GM12878 (cell line): Measurements from ENCODE around the gene APOBEC3B. TPM values are rescaled to one million over a fixed set of nuclear protein-coding genes. Genes with fewer than 3 reads are reported as not detected.
A peak's percentile ranks its signal among the peaks of the same experiment; 100 is the strongest.

Experiments used
- ATF7 ChIP-seq: fragments of 450-650 bp; IDR thresholded peaks from 2 replicates; pipeline ENCODE4 v1.6.1; 2016; ENCODE audit warnings: low read depth, mild to moderate bottlenecking
- CBFB ChIP-seq: IDR thresholded peaks from 2 replicates; pipeline ENCODE4 v1.6.1; 2016; ENCODE audit warnings: antibody characterized with exemption, low read depth
- EP300 ChIP-seq, 2 experiments: fragments of 150-350 bp in 1 of 2; IDR thresholded peaks; 2 replicates each; pipeline ENCODE4 v1.6.1; 2011 to 2012; ENCODE audit warnings: low read depth in 2 of 2, low read length in 2 of 2, borderline replicate concordance in 1 of 2, improper control_type of control experiment in 1 of 2, inconsistent platforms in 1 of 2; ENCODE audit not compliant: control insufficient read depth in 1 of 2
- MTA2 ChIP-seq: fragments of 450-650 bp; IDR thresholded peaks from 2 replicates; pipeline ENCODE4 v1.6.1; 2016; ENCODE audit warnings: low read depth, mild to moderate bottlenecking, moderate library complexity
- NR2F1 ChIP-seq: fragments of 450-650 bp; conservative IDR thresholded peaks from 2 replicates; pipeline ENCODE4 v1.6.1; 2017; ENCODE audit warnings: mild to moderate bottlenecking
- PAX8 ChIP-seq: fragments of 450-650 bp; IDR thresholded peaks from 2 replicates; pipeline ENCODE4 v1.6.1; 2017; ENCODE audit warnings: mild to moderate bottlenecking, moderate library complexity
- POU2F2 ChIP-seq: IDR thresholded peaks from 3 replicates; pipeline ENCODE4 v1.6.1; 2011; ENCODE audit warnings: low read depth, mild to moderate bottlenecking, low read length, borderline replicate concordance
- RAD21 ChIP-seq: IDR thresholded peaks from 2 replicates; pipeline ENCODE4 v1.6.1; 2011; ENCODE audit warnings: mild to moderate bottlenecking, low read depth, low read length, moderate library complexity; ENCODE audit not compliant: insufficient read depth
- SIX5 ChIP-seq: IDR thresholded peaks from 2 replicates; pipeline ENCODE4 v1.6.1; 2011; ENCODE audit warnings: mild to moderate bottlenecking, low read depth, low read length, moderate library complexity; ENCODE audit not compliant: severe bottlenecking
- SMAD5 ChIP-seq: IDR thresholded peaks from 2 replicates; pipeline ENCODE4 v1.6.1; 2016; ENCODE audit warnings: antibody characterized with exemption, low read depth
- STAT1 ChIP-seq: fragments of 450-650 bp; conservative IDR thresholded peaks from 2 replicates; pipeline ENCODE4 v1.6.1; 2014; ENCODE audit warnings: antibody characterized with exemption, mild to moderate bottlenecking
- YY1 ChIP-seq: IDR thresholded peaks from 2 replicates; pipeline ENCODE4 v1.6.1; 2011; ENCODE audit warnings: low read depth, mild to moderate bottlenecking, low read length
- ZZZ3 ChIP-seq: IDR thresholded peaks from 2 replicates; pipeline ENCODE4 v1.6.1; 2011; ENCODE audit warnings: low read depth; ENCODE audit not compliant: control insufficient read depth, insufficient read length
- polyA plus RNA-seq, 11 experiments: library from polyadenylated mRNA; depleted of rRNA in 4 of 11; unstranded in 6 of 11; stranded (reverse) in 5 of 11; fragments of >200 nt; fragmentation: Nextera tagmentation in 4 of 11; fragmentation: Illumina TruSeq in 1 of 11; extraction: Ambion mirVana in 4 of 11; extraction: Trizol in 1 of 11; gene quantifications; 1 replicate in 1 of 11; 2 replicates in 10 of 11; pipeline versions ENCODE4 v1.2.1 to v1.2.3, GENCODE V29; 2011 to 2016; ENCODE audit warnings: inconsistent platforms in 2 of 11, missing spikeins in 2 of 11, low read depth in 1 of 11
- total RNA-seq, 4 experiments: library from RNA; depleted of rRNA in 3 of 4; stranded (reverse); fragments of >200 nt in 3 of 4; fragmentation: Illumina TruSeq in 1 of 4; extraction: Trizol in 1 of 4; gene quantifications; 2 replicates each; pipeline versions ENCODE4 v1.2.1 to v1.2.3, GENCODE V29; 2013 to 2021
- TF ChIP-seq, protein P1 (sequence below): fragments of 450-650 bp; formaldehyde crosslinking; IDR thresholded peaks from 2 replicates; pipeline ENCODE4 v1.4.0; 2020; ENCODE audit warnings: mild to moderate bottlenecking, moderate library complexity
- TF ChIP-seq, protein P2 (sequence below): IDR thresholded peaks from 2 replicates; pipeline ENCODE4 v1.6.1; 2012; ENCODE audit warnings: low read depth, low read length, improper control_type of control experiment
- TF ChIP-seq, protein P3 (sequence below): fragments of 450-650 bp; IDR thresholded peaks from 2 replicates; pipeline ENCODE4 v1.6.1; 2017; ENCODE audit warnings: mild to moderate bottlenecking, moderate library complexity
- TF ChIP-seq, protein P4 (sequence below), 3 experiments: IDR thresholded peaks in 2 of 3; conservative IDR thresholded peaks in 1 of 3; 2 replicates each; pipeline ENCODE4 v1.5.1; 2011; ENCODE audit warnings: low read depth in 3 of 3, low read length in 3 of 3, mild to moderate bottlenecking in 3 of 3, control low read depth in 2 of 3, moderate library complexity in 2 of 3, inconsistent platforms in 1 of 3, mixed read lengths in 1 of 3; ENCODE audit not compliant: control insufficient read depth in 2 of 3, insufficient read depth in 1 of 3; ENCODE audit errors: extremely low read depth in 1 of 3

The APOBEC3B gene
- total and polyA plus RNA-seq, 10 of the 15 experiments (the other 5 are each of a cell fraction or from before 2014, with no cell fraction given) = 2.4 to 75.1 (median 30.9) TPM

DNA sequence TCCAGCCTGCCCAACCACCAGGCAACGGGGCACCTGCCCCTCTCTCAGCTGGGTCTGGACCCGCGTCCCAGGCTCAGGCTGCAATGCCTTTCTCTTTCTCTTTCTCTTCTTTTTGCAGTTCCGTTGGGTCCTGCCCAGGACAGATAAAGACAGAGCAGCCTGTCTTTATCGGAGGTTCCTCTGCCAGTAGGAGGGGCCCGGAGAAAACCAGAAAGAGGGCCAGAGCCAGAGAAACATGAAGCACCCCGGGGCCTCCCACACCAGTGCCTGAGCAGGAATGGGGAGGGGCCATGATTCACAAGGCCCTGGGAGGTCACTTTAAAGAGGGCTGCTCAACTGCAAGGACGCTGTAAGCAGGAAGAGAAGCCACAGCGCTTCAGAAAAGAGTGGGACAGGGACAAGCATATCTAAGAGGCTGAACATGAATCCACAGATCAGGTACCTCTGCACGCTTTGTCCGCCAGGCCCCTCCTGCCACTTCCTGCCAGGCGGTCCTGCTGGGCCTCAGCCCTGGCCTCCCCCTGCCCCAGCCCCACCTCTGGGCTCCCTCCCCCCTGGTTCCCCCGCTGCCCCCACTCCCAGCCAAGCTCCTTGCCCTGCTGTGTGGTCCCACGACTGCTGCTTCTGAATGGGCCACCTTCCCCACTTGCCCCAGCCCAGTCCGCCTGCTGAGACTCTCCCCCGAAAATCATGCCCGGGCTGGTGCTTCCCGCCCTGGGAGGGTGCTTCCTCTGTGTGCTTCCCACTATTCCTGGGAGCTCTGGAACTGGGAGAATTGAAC is 32.0 kb downstream of the APOBEC3B start, which contains the start of gene APOBEC3C (continued):
- TF ChIP-seq, protein P1, sequence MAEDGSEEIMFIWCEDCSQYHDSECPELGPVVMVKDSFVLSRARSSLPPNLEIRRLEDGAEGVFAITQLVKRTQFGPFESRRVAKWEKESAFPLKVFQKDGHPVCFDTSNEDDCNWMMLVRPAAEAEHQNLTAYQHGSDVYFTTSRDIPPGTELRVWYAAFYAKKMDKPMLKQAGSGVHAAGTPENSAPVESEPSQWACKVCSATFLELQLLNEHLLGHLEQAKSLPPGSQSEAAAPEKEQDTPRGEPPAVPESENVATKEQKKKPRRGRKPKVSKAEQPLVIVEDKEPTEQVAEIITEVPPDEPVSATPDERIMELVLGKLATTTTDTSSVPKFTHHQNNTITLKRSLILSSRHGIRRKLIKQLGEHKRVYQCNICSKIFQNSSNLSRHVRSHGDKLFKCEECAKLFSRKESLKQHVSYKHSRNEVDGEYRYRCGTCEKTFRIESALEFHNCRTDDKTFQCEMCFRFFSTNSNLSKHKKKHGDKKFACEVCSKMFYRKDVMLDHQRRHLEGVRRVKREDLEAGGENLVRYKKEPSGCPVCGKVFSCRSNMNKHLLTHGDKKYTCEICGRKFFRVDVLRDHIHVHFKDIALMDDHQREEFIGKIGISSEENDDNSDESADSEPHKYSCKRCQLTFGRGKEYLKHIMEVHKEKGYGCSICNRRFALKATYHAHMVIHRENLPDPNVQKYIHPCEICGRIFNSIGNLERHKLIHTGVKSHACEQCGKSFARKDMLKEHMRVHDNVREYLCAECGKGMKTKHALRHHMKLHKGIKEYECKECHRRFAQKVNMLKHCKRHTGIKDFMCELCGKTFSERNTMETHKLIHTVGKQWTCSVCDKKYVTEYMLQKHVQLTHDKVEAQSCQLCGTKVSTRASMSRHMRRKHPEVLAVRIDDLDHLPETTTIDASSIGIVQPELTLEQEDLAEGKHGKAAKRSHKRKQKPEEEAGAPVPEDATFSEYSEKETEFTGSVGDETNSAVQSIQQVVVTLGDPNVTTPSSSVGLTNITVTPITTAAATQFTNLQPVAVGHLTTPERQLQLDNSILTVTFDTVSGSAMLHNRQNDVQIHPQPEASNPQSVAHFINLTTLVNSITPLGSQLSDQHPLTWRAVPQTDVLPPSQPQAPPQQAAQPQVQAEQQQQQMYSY (CRISPR knock-in tag) = no peak
- peak; percentile 70 for TF ChIP-seq YY1
- TF ChIP-seq POU2F2 = 0 out of 3 replicates have a peak, but pooled peaks have one; percentile 53
- TF ChIP-seq ZZZ3 = no peak
- TF ChIP-seq CBFB = peak; percentile 49; the same call in 1 of the 2 replicates
- peak; percentile 43 for TF ChIP-seq RAD21
- 0 out of 2 replicates have a peak, but pooled peaks have one; percentile 19 for TF ChIP-seq ATF7
- TF ChIP-seq STAT1 = no peak
- TF ChIP-seq, protein P2, sequence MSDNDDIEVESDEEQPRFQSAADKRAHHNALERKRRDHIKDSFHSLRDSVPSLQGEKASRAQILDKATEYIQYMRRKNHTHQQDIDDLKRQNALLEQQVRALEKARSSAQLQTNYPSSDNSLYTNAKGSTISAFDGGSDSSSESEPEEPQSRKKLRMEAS = peak; percentile 28; the same call in 1 of the 2 replicates
- no peak for TF ChIP-seq EP300 (IDR thresholded peaks at IDR 0.05; ENCODE audit: borderline replicate concordance in 1 of 2, control insufficient read depth in 1 of 2, low read depth in 2 of 2, low read length in 2 of 2)
- peak; percentile 48; the same call in 1 of the 2 replicates for TF ChIP-seq SMAD5
- TF ChIP-seq, protein P3, sequence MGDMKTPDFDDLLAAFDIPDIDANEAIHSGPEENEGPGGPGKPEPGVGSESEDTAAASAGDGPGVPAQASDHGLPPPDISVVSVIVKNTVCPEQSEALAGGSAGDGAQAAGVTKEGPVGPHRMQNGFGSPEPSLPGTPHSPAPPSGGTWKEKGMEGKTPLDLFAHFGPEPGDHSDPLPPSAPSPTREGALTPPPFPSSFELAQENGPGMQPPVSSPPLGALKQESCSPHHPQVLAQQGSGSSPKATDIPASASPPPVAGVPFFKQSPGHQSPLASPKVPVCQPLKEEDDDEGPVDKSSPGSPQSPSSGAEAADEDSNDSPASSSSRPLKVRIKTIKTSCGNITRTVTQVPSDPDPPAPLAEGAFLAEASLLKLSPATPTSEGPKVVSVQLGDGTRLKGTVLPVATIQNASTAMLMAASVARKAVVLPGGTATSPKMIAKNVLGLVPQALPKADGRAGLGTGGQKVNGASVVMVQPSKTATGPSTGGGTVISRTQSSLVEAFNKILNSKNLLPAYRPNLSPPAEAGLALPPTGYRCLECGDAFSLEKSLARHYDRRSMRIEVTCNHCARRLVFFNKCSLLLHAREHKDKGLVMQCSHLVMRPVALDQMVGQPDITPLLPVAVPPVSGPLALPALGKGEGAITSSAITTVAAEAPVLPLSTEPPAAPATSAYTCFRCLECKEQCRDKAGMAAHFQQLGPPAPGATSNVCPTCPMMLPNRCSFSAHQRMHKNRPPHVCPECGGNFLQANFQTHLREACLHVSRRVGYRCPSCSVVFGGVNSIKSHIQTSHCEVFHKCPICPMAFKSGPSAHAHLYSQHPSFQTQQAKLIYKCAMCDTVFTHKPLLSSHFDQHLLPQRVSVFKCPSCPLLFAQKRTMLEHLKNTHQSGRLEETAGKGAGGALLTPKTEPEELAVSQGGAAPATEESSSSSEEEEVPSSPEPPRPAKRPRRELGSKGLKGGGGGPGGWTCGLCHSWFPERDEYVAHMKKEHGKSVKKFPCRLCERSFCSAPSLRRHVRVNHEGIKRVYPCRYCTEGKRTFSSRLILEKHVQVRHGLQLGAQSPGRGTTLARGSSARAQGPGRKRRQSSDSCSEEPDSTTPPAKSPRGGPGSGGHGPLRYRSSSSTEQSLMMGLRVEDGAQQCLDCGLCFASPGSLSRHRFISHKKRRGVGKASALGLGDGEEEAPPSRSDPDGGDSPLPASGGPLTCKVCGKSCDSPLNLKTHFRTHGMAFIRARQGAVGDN = peak; percentile 68; the same call in 1 of the 2 replicates
- TF ChIP-seq, protein P4, sequence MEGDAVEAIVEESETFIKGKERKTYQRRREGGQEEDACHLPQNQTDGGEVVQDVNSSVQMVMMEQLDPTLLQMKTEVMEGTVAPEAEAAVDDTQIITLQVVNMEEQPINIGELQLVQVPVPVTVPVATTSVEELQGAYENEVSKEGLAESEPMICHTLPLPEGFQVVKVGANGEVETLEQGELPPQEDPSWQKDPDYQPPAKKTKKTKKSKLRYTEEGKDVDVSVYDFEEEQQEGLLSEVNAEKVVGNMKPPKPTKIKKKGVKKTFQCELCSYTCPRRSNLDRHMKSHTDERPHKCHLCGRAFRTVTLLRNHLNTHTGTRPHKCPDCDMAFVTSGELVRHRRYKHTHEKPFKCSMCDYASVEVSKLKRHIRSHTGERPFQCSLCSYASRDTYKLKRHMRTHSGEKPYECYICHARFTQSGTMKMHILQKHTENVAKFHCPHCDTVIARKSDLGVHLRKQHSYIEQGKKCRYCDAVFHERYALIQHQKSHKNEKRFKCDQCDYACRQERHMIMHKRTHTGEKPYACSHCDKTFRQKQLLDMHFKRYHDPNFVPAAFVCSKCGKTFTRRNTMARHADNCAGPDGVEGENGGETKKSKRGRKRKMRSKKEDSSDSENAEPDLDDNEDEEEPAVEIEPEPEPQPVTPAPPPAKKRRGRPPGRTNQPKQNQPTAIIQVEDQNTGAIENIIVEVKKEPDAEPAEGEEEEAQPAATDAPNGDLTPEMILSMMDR (IDR thresholded peaks at IDR 0.05 in 2 of 3, conservative IDR thresholded peaks at IDR 0.05 in 1 of 3; ENCODE audit: control insufficient read depth in 2 of 3, extremely low read depth in 1 of 3, insufficient read depth in 1 of 3, low read depth in 3 of 3, low read length in 3 of 3) = peak; percentile 7 to 46 (median 15); a peak in 3 of 6 replicates
- TF ChIP-seq PAX8 = no peak
- TF ChIP-seq MTA2 = no peak
- peak; percentile 81 for TF ChIP-seq NR2F1
- no peak for TF ChIP-seq SIX5
